ENCODE measurements around the gene C11orf21. TPM values are rescaled to one million over a fixed set of nuclear protein-coding genes. Genes with fewer than 3 reads are reported as not detected.

The C11orf21 gene
- total and polyA plus RNA-seq, 8 donors, result 1.2 to 6.9 (median 1.8) TPM

GRCh38 chr11:2313051-2313951 lies 11.6 kb upstream of the C11orf21 start:
- no peak for DNase-seq
- intact Hi-C loops (cut with DNase I), result no loop called here
- ATAC-seq, result no peak
- H3K4me3 ChIP-seq, result no peak overlapping the region
- peaks cover 8 to 12% of the 10 kb centered on the region in 2 donors for H3K4me1 ChIP-seq
- H3K36me3 ChIP-seq, result no peaks in the 10 kb centered on the region
- no peak overlapping the region for H3K27ac ChIP-seq
- H3K9me3 ChIP-seq, result peaks cover 0 to 7% of the 10 kb centered on the region in 2 donors
- TF ChIP-seq CTCF (IDR thresholded peaks at IDR 0.05), result no peak
- H3K27me3 ChIP-seq, result no peaks in the 10 kb centered on the region

GRCh38 chr11:2312232-2313042 lies 10.7 kb upstream of the C11orf21 start:
- Histone ChIP-seq H3K36me3 (no peaks in the 10 kb centered on the region), H3K27me3 (no peaks in the 10 kb centered on the region), H3K9me3 (peaks cover 0 to 2% of the 10 kb centered on the region in 2 donors), H3K4me1 (peaks cover 8 to 15% of the 10 kb centered on the region in 2 donors), H3K27ac (no peak overlapping the region), H3K4me3 (no peak overlapping the region)
- TF ChIP-seq CTCF (IDR thresholded peaks at IDR 0.05), result no peak
- intact Hi-C loops (cut with DNase I), result no loop called here
- ATAC-seq (peak; percentile 6), DNase-seq (peak in 1 of 4 donors; percentile 69)

GRCh38 chr11:2311353-2312133 lies 9.8 kb upstream of the C11orf21 start:
- H3K27ac ChIP-seq, result no peak overlapping the region
- H3K4me1 ChIP-seq, result peaks cover 13 to 22% of the 10 kb centered on the region in 2 donors
- intact Hi-C loops (cut with DNase I), result no loop called here

DNA sequence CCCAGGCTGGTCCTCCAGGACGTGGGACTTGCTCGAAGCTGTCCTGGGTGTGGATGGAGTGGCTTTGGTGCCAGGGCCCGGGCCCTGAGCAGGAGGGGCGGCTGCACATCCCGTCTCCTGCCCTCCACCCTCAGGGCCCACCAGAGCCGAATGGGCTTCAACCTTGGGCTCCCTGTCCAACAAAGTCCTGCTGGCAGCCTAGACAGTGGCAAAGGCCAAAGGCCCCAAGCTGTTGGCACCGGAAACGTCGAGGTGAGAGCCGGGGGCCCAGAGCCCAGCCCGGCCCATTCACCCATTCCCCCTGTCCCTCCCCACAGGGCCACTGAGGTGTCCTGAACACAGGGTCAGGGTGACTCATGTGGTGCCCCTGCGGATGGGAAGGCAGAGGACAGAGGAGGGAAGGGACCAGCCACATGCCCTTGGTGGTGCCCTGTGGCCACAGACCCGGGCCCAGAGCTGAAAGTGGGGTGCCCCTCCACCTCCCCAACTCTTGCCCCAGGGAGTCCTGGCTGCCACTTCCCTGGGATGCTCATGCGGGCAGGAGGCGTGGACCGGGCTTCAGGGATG lies 9.2 kb upstream of the C11orf21 start:
- H3K4me1 ChIP-seq, result peaks cover 18 to 29% of the 10 kb centered on the region in 2 donors
- DNase-seq (no peak), ATAC-seq (no peak)
- intact Hi-C loops (cut with DNase I), result no loop called here
- H3K27ac ChIP-seq, result no peak overlapping the region
- TF ChIP-seq CTCF (IDR thresholded peaks at IDR 0.05), result no peak
- no peaks in the 10 kb centered on the region for H3K36me3 ChIP-seq
- H3K27me3 ChIP-seq, result no peaks in the 10 kb centered on the region
- H3K9me3 ChIP-seq, result no peaks in the 10 kb centered on the region
- no peak overlapping the region for H3K4me3 ChIP-seq

More at GRCh38 chr11:2311353-2312133, 9.8 kb upstream of the C11orf21 start:
- Histone ChIP-seq H3K9me3 (no peaks in the 10 kb centered on the region), H3K27me3 (no peaks in the 10 kb centered on the region), H3K36me3 (no peaks in the 10 kb centered on the region), H3K4me3 (no peak overlapping the region)
- no peak for TF ChIP-seq CTCF (IDR thresholded peaks at IDR 0.05)
- peak in 1 of 4 donors; percentile 63 for DNase-seq
- ATAC-seq, result no peak
